A549 (cell line): ENCODE measurements around the gene THAP3.

ENCODE experiments used
- EHMT2 ChIP-seq: fragments of 200-600 bp; sonication (generic); IDR thresholded peaks from 2 replicates; pipeline ENCODE4 v1.6.1; 2016; ENCODE audit warnings: antibody characterized with exemption, low read depth, mild to moderate bottlenecking, moderate library complexity
- EP300 ChIP-seq, 2 experiments: fragments of >200 bp; sonication (Bioruptor Twin); formaldehyde crosslinking; IDR thresholded peaks; 2 replicates in 1 of 2; 3 replicates in 1 of 2; pipeline ENCODE4 v1.6.1; 2016 to 2017
- HOXB5 ChIP-seq: fragments of 250-450 bp; sonication (Bioruptor Pico); IDR thresholded peaks from 2 replicates; pipeline ENCODE4 v1.5.0; 2020; ENCODE audit warnings: mild to moderate bottlenecking, moderate library complexity
- MAFK ChIP-seq: fragments of 450-650 bp; IDR thresholded peaks from 2 replicates; pipeline ENCODE4 v1.6.1; 2014; ENCODE audit not compliant: partially characterized antibody
- NFE2L2 ChIP-seq: fragments of 150-350 bp; conservative IDR thresholded peaks from 2 replicates; pipeline ENCODE4 v1.6.1; 2014; ENCODE audit warnings: low read length
- NR3C1 ChIP-seq: fragments of >200 bp; sonication (Bioruptor Twin); formaldehyde crosslinking; IDR thresholded peaks from 3 replicates; pipeline ENCODE4 v1.6.1; 2017
- POLR2A ChIP-seq: IDR thresholded peaks from 2 replicates; pipeline ENCODE4 v1.6.1; 2012; ENCODE audit warnings: mild to moderate bottlenecking, low read length
- POLR2AphosphoS2 ChIP-seq: conservative IDR thresholded peaks from 2 replicates; pipeline ENCODE4 v1.6.1; 2012; ENCODE audit warnings: low read length, improper control_type of control experiment, inconsistent platforms
- RAD21 ChIP-seq, 2 experiments: fragments of >200 bp in 1 of 2; sonication (Bioruptor Twin) in 1 of 2; formaldehyde crosslinking in 1 of 2; IDR thresholded peaks in 1 of 2; conservative IDR thresholded peaks in 1 of 2; 2 replicates in 1 of 2; 3 replicates in 1 of 2; pipeline ENCODE4 v1.6.1; 2012 to 2018; ENCODE audit warnings: inconsistent platforms in 1 of 2
- TF ChIP-seq, protein P1 (sequence below): fragments of >200 bp; sonication (Bioruptor Twin); formaldehyde crosslinking; IDR thresholded peaks from 3 replicates; pipeline ENCODE4 v1.5.1; 2016
- TF ChIP-seq, protein P2 (sequence below): IDR thresholded peaks from 2 replicates; pipeline ENCODE4 v1.6.1; 2012
- TF ChIP-seq, protein P3 (sequence below): fragments of >200 bp; sonication (Bioruptor Twin); formaldehyde crosslinking; IDR thresholded peaks from 2 replicates; pipeline ENCODE4 v1.6.1; 2016

DNA sequence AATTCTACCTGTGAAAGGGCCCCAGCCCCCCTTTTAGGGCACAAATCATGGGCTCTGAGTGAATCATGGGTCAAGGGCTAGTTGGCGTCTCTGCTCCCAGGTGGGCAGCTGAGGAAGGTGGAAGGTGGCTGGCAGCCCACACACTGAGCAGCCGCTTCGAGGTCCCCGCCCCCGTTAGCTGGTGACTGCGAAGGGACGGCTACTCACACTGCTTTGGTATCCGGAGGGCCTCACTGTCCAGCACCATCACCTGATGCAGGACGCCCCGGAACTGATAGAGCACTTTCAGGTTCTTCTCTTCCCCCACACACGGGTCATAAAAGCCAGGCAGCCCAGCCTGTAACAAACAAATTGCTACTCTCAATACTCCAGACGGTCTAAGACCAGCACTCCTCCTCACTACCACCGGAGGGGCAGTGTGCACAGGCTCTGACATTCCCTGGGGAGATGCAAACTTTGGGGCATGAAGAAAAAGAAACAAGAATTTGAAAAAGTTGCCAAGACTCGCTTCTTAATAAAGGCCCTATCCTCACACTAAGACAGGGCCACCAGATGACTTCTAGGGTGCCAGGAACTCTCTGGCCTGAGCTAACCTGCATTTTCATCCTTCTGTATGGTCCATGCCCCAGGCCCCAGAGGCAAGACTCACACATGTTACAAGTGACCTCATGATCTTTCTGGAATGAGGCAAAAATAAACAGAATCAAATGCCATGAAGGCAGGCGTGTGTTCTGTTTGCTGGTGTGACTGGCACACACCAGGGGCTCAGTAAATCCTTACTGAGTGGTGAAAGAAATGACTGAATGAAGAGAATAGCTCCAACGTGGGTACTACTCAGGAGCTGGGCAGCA, 11.5 kb downstream of the THAP3 start:
- TF ChIP-seq, protein P1, sequence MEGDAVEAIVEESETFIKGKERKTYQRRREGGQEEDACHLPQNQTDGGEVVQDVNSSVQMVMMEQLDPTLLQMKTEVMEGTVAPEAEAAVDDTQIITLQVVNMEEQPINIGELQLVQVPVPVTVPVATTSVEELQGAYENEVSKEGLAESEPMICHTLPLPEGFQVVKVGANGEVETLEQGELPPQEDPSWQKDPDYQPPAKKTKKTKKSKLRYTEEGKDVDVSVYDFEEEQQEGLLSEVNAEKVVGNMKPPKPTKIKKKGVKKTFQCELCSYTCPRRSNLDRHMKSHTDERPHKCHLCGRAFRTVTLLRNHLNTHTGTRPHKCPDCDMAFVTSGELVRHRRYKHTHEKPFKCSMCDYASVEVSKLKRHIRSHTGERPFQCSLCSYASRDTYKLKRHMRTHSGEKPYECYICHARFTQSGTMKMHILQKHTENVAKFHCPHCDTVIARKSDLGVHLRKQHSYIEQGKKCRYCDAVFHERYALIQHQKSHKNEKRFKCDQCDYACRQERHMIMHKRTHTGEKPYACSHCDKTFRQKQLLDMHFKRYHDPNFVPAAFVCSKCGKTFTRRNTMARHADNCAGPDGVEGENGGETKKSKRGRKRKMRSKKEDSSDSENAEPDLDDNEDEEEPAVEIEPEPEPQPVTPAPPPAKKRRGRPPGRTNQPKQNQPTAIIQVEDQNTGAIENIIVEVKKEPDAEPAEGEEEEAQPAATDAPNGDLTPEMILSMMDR: no peak
- TF ChIP-seq EP300 (IDR thresholded peaks at IDR 0.05): no peak
- TF ChIP-seq NR3C1: no peak
- no peak for TF ChIP-seq RAD21 (conservative IDR thresholded peaks at IDR 0.05 in 1 of 2, IDR thresholded peaks at IDR 0.05 in 1 of 2)
- no peak for TF ChIP-seq HOXB5 (CRISPR knock-in tag)
- TF ChIP-seq, protein P2, sequence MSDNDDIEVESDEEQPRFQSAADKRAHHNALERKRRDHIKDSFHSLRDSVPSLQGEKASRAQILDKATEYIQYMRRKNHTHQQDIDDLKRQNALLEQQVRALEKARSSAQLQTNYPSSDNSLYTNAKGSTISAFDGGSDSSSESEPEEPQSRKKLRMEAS: no peak
- no peak for TF ChIP-seq POLR2AphosphoS2
- TF ChIP-seq EHMT2: no peak
- no peak for TF ChIP-seq NFE2L2
- TF ChIP-seq, protein P3, sequence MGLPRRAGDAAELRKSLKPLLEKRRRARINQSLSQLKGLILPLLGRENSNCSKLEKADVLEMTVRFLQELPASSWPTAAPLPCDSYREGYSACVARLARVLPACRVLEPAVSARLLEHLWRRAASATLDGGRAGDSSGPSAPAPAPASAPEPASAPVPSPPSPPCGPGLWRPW: no peak
- no peak for TF ChIP-seq MAFK
- no peak for TF ChIP-seq POLR2A
